Measurements from ENCODE around the gene RBMX2. TPM values are rescaled to one million over a fixed set of nuclear protein-coding genes. Genes with fewer than 3 reads are reported as not detected.

The RBMX2 gene
- total RNA-seq, 1 donor from 2014 or later: 26.5 TPM

- Mint-ChIP-seq H3K36me3 (ENCODE audit: low read depth) (no peaks in the 10 kb centered on the region), H3K4me1 (no peaks in the 10 kb centered on the region), H3K27ac (ENCODE audit: unreplicated experiment) (no peak overlapping the region), H3K4me3 (no peak overlapping the region), H3K9me3 (peaks cover 7% of the 10 kb centered on the region), H3K27me3 (ENCODE audit: low read depth) (no peaks in the 10 kb centered on the region)
- no peak for DNase-seq (ENCODE audit: low read depth, low spot score)
- no peak for TF ChIP-seq CTCF (conservative IDR thresholded peaks at IDR 0.05)
Observed at GRCh38 chrX:130386408-130386808, 15.4 kb upstream of the RBMX2 start.

DNA sequence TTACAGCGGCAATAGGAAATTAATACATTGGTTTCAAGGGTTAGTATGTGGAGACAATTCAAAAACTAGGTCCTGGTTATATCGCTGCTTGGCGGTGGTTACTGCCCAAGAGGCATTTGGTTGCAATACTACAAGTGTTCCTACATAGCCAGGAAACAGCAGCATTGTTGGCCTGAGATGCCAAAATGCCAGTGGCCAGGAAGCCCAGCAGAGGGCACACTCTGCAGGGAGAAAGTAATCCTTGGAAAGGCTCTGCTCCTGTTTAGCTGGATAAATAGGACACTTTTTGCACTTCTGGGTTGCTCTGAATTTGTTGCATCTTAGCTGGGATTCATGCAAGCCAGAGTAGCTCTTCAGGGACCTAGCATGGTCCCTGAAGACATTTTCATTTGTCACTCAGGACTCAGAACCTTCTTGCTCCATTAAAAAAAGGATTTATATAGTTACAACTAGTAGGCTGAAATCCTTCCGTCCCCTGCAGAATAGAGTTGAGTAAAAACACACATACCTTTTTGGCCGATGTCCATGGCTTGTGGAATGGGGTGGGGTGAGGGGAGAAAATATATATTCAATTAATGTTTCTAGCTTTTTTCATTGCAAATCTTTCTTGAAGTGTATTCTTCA is 8.2 kb upstream of the RBMX2 start:
- TF ChIP-seq CTCF (conservative IDR thresholded peaks at IDR 0.05): peak; percentile 69

DNA sequence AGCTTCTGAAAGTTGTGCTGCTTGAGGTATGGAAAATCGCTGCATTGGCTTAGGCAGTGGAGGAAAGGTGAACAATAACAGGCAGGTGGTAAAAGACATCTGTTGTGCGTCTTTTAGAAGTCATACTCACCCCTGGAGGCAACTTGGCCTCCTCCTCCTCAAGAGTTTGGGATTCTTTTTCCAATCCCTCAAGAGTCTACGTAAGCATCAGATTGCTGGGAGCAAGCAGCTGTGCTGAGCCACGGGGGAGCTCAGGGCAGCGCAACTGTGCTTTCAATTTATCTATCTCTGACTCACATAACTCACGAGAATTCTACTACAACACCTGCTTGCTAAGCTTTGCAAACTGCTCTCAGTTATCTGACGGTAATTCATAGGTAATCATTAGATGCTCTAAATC is 6.4 kb upstream of the RBMX2 start:
- H3K36me3 Mint-ChIP-seq (ENCODE audit: low read depth): no peaks in the 10 kb centered on the region
- no peak overlapping the region for H3K27ac Mint-ChIP-seq (ENCODE audit: unreplicated experiment)
- H3K9me3 Mint-ChIP-seq: peaks cover 2% of the 10 kb centered on the region
- no peaks in the 10 kb centered on the region for H3K4me1 Mint-ChIP-seq
- H3K27me3 Mint-ChIP-seq (ENCODE audit: low read depth): peaks cover 36% of the 10 kb centered on the region
- DNase-seq (ENCODE audit: low read depth, low spot score): no peak
- no peak overlapping the region for H3K4me3 Mint-ChIP-seq
- no peak for TF ChIP-seq CTCF (conservative IDR thresholded peaks at IDR 0.05)

More for the DNA sequence above, 8.2 kb upstream of the RBMX2 start:
- peak; percentile 36 for DNase-seq (ENCODE audit: low read depth, low spot score)
- no peak overlapping the region for H3K4me3 Mint-ChIP-seq
- H3K27ac Mint-ChIP-seq (ENCODE audit: unreplicated experiment): no peak overlapping the region
- H3K9me3 Mint-ChIP-seq: peaks cover 5% of the 10 kb centered on the region
- H3K27me3 Mint-ChIP-seq (ENCODE audit: low read depth): peaks cover 22% of the 10 kb centered on the region
- H3K36me3 Mint-ChIP-seq (ENCODE audit: low read depth): no peaks in the 10 kb centered on the region
- H3K4me1 Mint-ChIP-seq: no peaks in the 10 kb centered on the region

GRCh38 chrX:130402208-130402684 is 459 bp downstream of the RBMX2 start:
- TF ChIP-seq CTCF (conservative IDR thresholded peaks at IDR 0.05): no peak
- Mint-ChIP-seq H3K9me3 (no peaks in the 10 kb centered on the region), H3K4me3 (peak overlapping the region; percentile 89), H3K4me1 (peaks cover 11% of the 10 kb centered on the region), H3K27ac (ENCODE audit: unreplicated experiment) (peak overlapping the region; percentile 96), H3K27me3 (ENCODE audit: low read depth) (peaks cover 16% of the 10 kb centered on the region), H3K36me3 (ENCODE audit: low read depth) (no peaks in the 10 kb centered on the region)
- DNase-seq (ENCODE audit: low read depth, low spot score): no peak

GRCh38 chrX:130413415-130413814 is 11.6 kb downstream of the RBMX2 start:
- peaks cover 11% of the 10 kb centered on the region for H3K36me3 Mint-ChIP-seq (ENCODE audit: low read depth)
- no peak for TF ChIP-seq CTCF (conservative IDR thresholded peaks at IDR 0.05)
- no peaks in the 10 kb centered on the region for H3K27me3 Mint-ChIP-seq (ENCODE audit: low read depth)
- H3K9me3 Mint-ChIP-seq: peaks cover 2% of the 10 kb centered on the region
- H3K4me1 Mint-ChIP-seq: no peaks in the 10 kb centered on the region
- no peak overlapping the region for H3K4me3 Mint-ChIP-seq
- DNase-seq (ENCODE audit: low read depth, low spot score): no peak
- H3K27ac Mint-ChIP-seq (ENCODE audit: unreplicated experiment): no peak overlapping the region

Measured in neural crest cell (in vitro differentiated cells).